ENCODE results near the gene CASS4. TPM values are rescaled to one million over a fixed set of nuclear protein-coding genes. Genes with fewer than 3 reads are reported as not detected.
"Not testable (repeated sequence)": the region's sequence is repeated elsewhere in the genome, so short reads cannot be mapped to it uniquely, and the experiment has no call there.

The CASS4 gene
- total and polyA plus RNA-seq, 4 donors: 0.26 to 1.6 (median 1.1) TPM

DNA sequence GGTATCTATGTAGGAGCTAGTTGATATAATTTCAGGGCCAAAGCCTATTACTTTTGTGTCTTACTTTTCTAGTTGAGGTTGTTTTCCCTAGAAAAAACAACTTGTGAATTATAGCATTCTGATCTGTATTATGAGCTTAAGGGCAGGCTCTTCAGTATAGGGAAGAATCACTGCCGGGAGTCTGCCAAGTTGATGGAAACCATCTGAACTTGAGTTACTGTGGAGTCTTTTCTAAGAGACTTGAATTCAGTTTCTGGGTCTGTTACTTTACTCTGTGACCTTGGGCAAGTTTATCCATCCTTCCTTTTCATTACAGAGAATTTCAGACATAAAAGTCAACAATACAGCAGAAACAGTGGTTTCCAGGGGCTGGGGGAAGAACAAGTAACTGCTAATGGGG, 2.1 kb upstream of the CASS4 start:
- Histone ChIP-seq H3K27me3 (ENCODE audit: control insufficient read depth in 4 of 4, insufficient read depth in 4 of 4, low read length in 3 of 4) (no peaks in the 10 kb centered on the region), H3K9me3 (ENCODE audit: control insufficient read depth in 4 of 4, low read length in 3 of 4) (no peaks in the 10 kb centered on the region), H3K4me1 (ENCODE audit: control insufficient read depth in 4 of 4, insufficient read depth in 4 of 4, low read length in 3 of 4) (peaks cover 2 to 30% (median 23%) of the 10 kb centered on the region in 4 donors), H3K36me3 (ENCODE audit: control insufficient read depth in 4 of 4, insufficient read depth in 3 of 4, low read depth in 1 of 4, low read length in 3 of 4) (peaks cover 9 to 17% (median 12%) of the 10 kb centered on the region in 4 donors), H3K27ac (ENCODE audit: low read depth in 1 of 2, low read length in 2 of 2) (peak overlapping the region; percentile 65 to 71), H3K4me3 (ENCODE audit: low read depth in 1 of 3, low read length in 3 of 3) (no peak overlapping the region), H3K9ac (ENCODE audit: low read depth in 1 of 2, low read length in 2 of 2) (no peak overlapping the region)
- no peak for TF ChIP-seq SP1 (IDR thresholded peaks at IDR 0.05)
- no peak for TF ChIP-seq RAD21 (IDR thresholded peaks at IDR 0.05)
- TF ChIP-seq EGR1 (IDR thresholded peaks at IDR 0.05; ENCODE audit: low read depth in 2 of 2): no peak
- no peak for TF ChIP-seq YY1 (IDR thresholded peaks at IDR 0.05)
- no peak for TF ChIP-seq FOXA1 (IDR thresholded peaks at IDR 0.05)
- no peak for TF ChIP-seq NR2F2 (IDR thresholded peaks at IDR 0.05)
- TF ChIP-seq, protein P1, sequence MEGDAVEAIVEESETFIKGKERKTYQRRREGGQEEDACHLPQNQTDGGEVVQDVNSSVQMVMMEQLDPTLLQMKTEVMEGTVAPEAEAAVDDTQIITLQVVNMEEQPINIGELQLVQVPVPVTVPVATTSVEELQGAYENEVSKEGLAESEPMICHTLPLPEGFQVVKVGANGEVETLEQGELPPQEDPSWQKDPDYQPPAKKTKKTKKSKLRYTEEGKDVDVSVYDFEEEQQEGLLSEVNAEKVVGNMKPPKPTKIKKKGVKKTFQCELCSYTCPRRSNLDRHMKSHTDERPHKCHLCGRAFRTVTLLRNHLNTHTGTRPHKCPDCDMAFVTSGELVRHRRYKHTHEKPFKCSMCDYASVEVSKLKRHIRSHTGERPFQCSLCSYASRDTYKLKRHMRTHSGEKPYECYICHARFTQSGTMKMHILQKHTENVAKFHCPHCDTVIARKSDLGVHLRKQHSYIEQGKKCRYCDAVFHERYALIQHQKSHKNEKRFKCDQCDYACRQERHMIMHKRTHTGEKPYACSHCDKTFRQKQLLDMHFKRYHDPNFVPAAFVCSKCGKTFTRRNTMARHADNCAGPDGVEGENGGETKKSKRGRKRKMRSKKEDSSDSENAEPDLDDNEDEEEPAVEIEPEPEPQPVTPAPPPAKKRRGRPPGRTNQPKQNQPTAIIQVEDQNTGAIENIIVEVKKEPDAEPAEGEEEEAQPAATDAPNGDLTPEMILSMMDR (IDR thresholded peaks at IDR 0.05; ENCODE audit: low read depth, low read length, missing input control): no peak
- no peak for TF ChIP-seq TAF1 (conservative IDR thresholded peaks at IDR 0.05)
- TF ChIP-seq FOXA2 (IDR thresholded peaks at IDR 0.05): no peak
- TF ChIP-seq, protein P2, sequence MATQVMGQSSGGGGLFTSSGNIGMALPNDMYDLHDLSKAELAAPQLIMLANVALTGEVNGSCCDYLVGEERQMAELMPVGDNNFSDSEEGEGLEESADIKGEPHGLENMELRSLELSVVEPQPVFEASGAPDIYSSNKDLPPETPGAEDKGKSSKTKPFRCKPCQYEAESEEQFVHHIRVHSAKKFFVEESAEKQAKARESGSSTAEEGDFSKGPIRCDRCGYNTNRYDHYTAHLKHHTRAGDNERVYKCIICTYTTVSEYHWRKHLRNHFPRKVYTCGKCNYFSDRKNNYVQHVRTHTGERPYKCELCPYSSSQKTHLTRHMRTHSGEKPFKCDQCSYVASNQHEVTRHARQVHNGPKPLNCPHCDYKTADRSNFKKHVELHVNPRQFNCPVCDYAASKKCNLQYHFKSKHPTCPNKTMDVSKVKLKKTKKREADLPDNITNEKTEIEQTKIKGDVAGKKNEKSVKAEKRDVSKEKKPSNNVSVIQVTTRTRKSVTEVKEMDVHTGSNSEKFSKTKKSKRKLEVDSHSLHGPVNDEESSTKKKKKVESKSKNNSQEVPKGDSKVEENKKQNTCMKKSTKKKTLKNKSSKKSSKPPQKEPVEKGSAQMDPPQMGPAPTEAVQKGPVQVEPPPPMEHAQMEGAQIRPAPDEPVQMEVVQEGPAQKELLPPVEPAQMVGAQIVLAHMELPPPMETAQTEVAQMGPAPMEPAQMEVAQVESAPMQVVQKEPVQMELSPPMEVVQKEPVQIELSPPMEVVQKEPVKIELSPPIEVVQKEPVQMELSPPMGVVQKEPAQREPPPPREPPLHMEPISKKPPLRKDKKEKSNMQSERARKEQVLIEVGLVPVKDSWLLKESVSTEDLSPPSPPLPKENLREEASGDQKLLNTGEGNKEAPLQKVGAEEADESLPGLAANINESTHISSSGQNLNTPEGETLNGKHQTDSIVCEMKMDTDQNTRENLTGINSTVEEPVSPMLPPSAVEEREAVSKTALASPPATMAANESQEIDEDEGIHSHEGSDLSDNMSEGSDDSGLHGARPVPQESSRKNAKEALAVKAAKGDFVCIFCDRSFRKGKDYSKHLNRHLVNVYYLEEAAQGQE (IDR thresholded peaks at IDR 0.05): no peak
- TF ChIP-seq, protein P3, sequence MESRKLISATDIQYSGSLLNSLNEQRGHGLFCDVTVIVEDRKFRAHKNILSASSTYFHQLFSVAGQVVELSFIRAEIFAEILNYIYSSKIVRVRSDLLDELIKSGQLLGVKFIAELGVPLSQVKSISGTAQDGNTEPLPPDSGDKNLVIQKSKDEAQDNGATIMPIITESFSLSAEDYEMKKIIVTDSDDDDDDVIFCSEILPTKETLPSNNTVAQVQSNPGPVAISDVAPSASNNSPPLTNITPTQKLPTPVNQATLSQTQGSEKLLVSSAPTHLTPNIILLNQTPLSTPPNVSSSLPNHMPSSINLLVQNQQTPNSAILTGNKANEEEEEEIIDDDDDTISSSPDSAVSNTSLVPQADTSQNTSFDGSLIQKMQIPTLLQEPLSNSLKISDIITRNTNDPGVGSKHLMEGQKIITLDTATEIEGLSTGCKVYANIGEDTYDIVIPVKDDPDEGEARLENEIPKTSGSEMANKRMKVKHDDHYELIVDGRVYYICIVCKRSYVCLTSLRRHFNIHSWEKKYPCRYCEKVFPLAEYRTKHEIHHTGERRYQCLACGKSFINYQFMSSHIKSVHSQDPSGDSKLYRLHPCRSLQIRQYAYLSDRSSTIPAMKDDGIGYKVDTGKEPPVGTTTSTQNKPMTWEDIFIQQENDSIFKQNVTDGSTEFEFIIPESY (IDR thresholded peaks at IDR 0.05): no peak
- 88% methylated on average over 1 of the region's 1 CpG for WGBS
- no peak for DNase-seq (ENCODE audit: low spot score)

DNA sequence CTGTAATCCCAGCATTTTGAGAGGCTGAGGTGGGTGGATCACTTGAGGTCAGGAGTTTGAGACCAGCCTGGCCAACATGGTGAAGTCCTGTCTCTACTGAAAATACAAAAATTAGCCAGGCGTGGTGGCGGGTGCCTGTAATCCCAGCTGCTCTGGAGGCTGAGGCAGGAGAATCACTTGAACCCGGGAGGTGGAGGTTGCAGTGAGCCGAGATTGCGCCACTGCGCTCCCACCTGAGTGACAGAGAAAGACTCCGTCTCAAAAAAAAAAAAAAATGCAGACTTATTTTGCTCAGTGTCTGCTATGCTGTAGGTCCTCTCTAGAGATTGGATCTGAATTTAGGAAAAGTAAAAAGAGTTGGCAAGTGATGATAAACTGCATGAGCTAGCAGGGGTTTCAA, 773 bp upstream of the CASS4 start:
- H3K9ac ChIP-seq (ENCODE audit: low read depth in 1 of 2, low read length in 2 of 2); H3K9me3 ChIP-seq (ENCODE audit: control insufficient read depth in 4 of 4, low read length in 3 of 4); DNase-seq (ENCODE audit: low spot score); H3K27me3 ChIP-seq (ENCODE audit: control insufficient read depth in 4 of 4, insufficient read depth in 4 of 4, low read length in 3 of 4); H3K4me3 ChIP-seq (ENCODE audit: low read depth in 1 of 3, low read length in 3 of 3): not testable (repeated sequence)
- H3K4me1 ChIP-seq (ENCODE audit: control insufficient read depth in 4 of 4, insufficient read depth in 4 of 4, low read length in 3 of 4): peaks cover 2 to 30% (median 23%) of the 10 kb centered on the region in 4 donors
- WGBS: 96% methylated on average over 7 of the region's 7 CpGs
- H3K27ac ChIP-seq (ENCODE audit: low read depth in 1 of 2, low read length in 2 of 2): peak overlapping the region; percentile 78 to 83
- peaks cover 6 to 12% (median 10%) of the 10 kb centered on the region in 4 donors for H3K36me3 ChIP-seq (ENCODE audit: control insufficient read depth in 4 of 4, insufficient read depth in 3 of 4, low read depth in 1 of 4, low read length in 3 of 4)

DNA sequence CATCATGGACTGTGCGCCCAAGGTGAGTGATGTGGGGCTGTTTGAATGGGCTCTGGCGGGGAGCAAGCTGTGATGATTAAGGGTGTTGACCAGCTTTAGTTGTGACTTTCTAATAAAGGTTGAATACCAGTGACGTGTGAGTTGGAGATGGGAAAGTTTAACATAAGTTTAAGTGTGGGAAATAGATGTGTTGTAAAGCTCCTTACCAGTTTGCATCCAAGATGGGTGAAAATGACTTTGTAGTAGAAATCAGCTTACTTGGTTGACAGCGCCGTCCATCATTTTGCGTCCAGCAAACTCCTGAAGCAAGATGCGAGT, 372 bp downstream of the CASS4 start:
- Histone ChIP-seq H3K9ac (ENCODE audit: low read depth in 1 of 2, low read length in 2 of 2) (peak overlapping the region in 1 of 2 donors; percentile 30), H3K27ac (ENCODE audit: low read depth in 1 of 2, low read length in 2 of 2) (peak overlapping the region; percentile 78 to 83), H3K4me1 (ENCODE audit: control insufficient read depth in 4 of 4, insufficient read depth in 4 of 4, low read length in 3 of 4) (peaks cover 2 to 30% (median 23%) of the 10 kb centered on the region in 4 donors), H3K36me3 (ENCODE audit: control insufficient read depth in 4 of 4, insufficient read depth in 3 of 4, low read depth in 1 of 4, low read length in 3 of 4) (peaks cover 3 to 6% (median 4%) of the 10 kb centered on the region in 4 donors), H3K4me3 (ENCODE audit: low read depth in 1 of 3, low read length in 3 of 3) (peak overlapping the region; percentile 15 to 44 (median 38)), H3K9me3 (ENCODE audit: control insufficient read depth in 4 of 4, low read length in 3 of 4) (no peaks in the 10 kb centered on the region), H3K27me3 (ENCODE audit: control insufficient read depth in 4 of 4, insufficient read depth in 4 of 4, low read length in 3 of 4) (no peaks in the 10 kb centered on the region)
- WGBS: 77% methylated on average over 7 of the region's 7 CpGs
- no peak for DNase-seq (ENCODE audit: low spot score)
- TF ChIP-seq TAF1 (conservative IDR thresholded peaks at IDR 0.05) (no peak), HNF4G (IDR thresholded peaks at IDR 0.05) (no peak), FOXA1 (IDR thresholded peaks at IDR 0.05) (no peak), YY1 (IDR thresholded peaks at IDR 0.05) (no peak), RAD21 (IDR thresholded peaks at IDR 0.05) (no peak), EGR1 (IDR thresholded peaks at IDR 0.05; ENCODE audit: low read depth in 2 of 2) (no peak)
- TF ChIP-seq, protein P1 (IDR thresholded peaks at IDR 0.05; ENCODE audit: low read depth, low read length, missing input control): no peak
